GM18867 (cell line): ENCODE measurements around the gene C10orf143.

Experiments
- ATAC-seq: cut with Tn5 transposase; IDR thresholded peaks from one replicate; pipeline ENCODE4 v1.9.1; 2021; ENCODE audit warnings: mild to moderate bottlenecking, moderate library complexity; ENCODE audit not compliant: unreplicated experiment

The C10orf143 gene

DNA sequence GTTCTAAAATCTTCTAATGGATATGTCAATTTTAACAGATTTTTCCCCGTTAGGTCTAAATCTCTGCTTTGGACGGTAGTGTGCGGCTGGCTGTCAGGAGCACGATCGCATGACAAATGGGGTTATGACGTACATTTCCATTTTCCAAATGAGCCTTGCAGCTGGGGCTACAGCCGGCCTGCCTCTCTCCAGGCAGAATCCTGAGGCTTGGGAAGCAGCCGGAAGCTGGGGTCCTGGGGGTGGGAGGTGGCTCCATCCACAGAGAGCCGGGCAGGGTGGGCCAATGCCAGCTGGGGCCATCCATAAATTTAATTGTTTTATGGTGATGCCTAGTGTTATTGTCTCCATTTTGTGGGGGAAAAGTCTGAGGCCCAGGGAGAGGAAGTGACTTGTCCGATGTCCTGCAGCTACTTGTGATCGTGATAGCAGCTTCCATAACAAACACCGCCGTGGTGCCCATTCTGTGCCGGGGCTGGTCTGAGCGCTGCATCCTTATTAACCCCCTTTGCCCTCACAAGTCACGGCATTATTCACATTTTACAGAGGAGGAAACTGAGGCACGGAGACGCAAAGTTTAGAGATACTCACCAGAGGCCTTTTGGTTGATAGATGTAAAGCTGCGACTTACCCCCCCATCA lies 93.5 kb downstream of the C10orf143 start:
- no peak for ATAC-seq

DNA sequence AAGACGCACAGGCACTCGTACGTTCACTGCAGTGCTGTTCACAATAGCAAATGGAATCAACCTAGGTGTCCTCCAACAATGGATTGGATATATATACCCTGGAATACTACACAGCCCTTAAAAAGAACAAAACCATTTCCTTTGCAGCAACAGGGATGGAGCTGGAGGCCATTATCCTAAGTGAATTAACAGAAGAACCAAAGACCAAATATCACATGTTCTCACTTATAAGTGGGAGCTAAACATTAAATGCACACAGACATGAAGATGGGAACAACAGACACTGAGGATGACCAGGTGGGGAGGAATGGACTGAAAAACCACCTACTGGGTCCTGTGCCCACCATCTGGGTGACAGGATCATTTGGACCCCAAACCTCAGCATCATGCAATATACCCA lies 94.5 kb downstream of the C10orf143 start:
- no peak for ATAC-seq

DNA sequence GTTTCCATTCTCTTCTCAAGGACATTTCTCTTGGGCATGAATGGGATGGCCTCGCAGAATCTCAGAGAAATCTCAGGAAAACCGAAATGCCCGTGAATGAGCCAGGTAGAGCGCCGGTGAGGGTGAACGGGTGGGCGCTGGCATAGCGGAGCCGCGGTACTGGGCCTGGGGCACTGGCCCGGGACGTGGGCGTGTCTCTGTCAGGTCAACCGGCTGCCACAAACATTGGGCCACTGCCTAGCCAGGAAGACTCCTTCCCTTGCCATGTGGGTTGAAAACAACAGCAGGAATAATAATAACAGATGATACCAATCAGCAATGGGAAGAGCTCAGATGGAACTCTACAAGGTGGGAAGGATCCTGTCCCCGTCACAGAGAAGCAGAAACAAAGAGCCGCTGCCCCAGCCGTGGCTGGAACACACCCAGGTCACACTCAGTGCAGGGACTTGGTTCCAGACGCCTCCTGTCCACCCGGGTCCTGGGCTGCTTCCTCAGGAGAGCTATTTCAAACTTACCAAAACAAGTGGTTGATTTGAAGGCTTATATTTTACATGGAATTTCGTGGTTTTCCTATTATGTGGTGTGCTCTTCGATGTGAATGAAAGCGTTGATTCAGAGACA lies 95.4 kb downstream of the C10orf143 start:
- no peak for ATAC-seq

DNA sequence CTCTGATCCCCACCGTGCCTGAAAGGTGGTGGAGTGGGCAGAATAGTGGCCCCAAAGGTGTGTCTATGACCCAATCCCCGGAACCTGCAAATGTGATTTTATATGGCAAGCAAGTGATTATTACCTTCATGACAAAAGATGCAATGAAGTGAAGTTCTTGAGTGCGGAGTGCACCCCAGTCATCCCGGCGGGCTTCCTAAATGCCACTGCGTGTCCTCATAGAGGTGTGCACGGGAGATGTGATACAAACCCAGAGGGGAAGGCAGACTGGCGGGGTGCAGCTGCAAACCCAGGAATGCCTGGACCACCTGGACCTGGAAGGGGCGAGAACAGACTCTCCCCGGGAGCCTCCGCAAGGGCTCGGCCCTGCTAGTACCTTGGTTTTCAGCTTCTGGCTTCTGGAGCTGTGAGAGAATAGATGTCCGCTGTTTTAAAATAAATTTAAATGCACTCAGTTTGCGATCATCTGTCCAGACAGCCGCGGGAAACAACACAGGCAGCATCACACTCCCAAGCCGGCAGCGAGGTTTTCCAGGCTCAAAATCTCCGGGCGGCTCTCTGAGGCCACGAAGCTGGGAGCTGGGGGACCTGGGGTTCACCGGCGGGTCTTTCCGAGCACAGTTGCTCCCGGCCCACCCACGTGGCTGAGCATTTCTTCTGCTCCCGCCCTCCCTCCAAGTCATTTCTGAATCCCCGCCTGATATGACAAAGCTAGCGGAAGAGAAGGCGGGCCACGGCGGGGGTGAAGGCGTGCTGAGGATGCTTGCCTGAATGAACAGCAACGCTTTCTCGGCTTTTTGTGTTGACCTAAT lies 96.2 kb downstream of the C10orf143 start:
- no peak for ATAC-seq
